Hematopoietic multipotent progenitor cell treated with erythropoietin and hydrocortisone succinate and interleukin-3 and kit ligand, for 6 days (in vitro differentiated cells): ENCODE data around the gene GPANK1.

Source experiments
- DNase-seq: peaks from one replicate; pipeline ENCODE4 v3.0.0-alpha.2; 2015

GPANK1 gene

GRCh38 chr6:31661262-31662123, 3.3 kb downstream of the GPANK1 start:
- peak; percentile 68 for DNase-seq

GRCh38 chr6:31660381-31661261, 4.2 kb downstream of the GPANK1 start, which contains the start of gene C6orf47:
C6orf47 (minus strand) TSS chr6:31660778; CDS start chr6:31659947, 831 bp downstream.
- peak; percentile 94 for DNase-seq

- DNase-seq: peak; percentile 66
These were observed 5.0 kb downstream of the GPANK1 start for GRCh38 chr6:31659649-31660380.

GRCh38 chr6:31658983-31659648, 5.7 kb downstream of the GPANK1 start:
- DNase-seq: no peak

- no peak for DNase-seq
These were observed 6.6 kb downstream of the GPANK1 start for GRCh38 chr6:31658158-31658688.

GRCh38 chr6:31657406-31658157, 7.2 kb downstream of the GPANK1 start:
- DNase-seq: no peak

- no peak for DNase-seq
These were observed 9.2 kb downstream of the GPANK1 start, which contains the start of gene APOM for GRCh38 chr6:31655349-31656237. APOM (plus strand) TSS chr6:31655894; CDS start chr6:31655967, 73 bp downstream.

- no peak for DNase-seq
These were observed 10.0 kb downstream of the GPANK1 start for GRCh38 chr6:31654574-31655348.

- peak; percentile 98 for DNase-seq
These were observed 11.7 kb downstream of the GPANK1 start for GRCh38 chr6:31652925-31653724.

GRCh38 chr6:31651602-31652191, 13.1 kb downstream of the GPANK1 start:
- DNase-seq: peak; percentile 89

- DNase-seq: no peak
These were observed 19.5 kb downstream of the GPANK1 start for GRCh38 chr6:31645325-31645724.

- DNase-seq: no peak
These were observed 20.9 kb downstream of the GPANK1 start for GRCh38 chr6:31643818-31644454.

- no peak for DNase-seq
These were observed 21.8 kb downstream of the GPANK1 start for GRCh38 chr6:31642798-31643570.

GRCh38 chr6:31641370-31641769, 23.4 kb downstream of the GPANK1 start:
- no peak for DNase-seq

- DNase-seq: no peak
These were observed 24.2 kb downstream of the GPANK1 start for GRCh38 chr6:31640612-31641011.

GRCh38 chr6:31639449-31639861, 25.3 kb downstream of the GPANK1 start:
- no peak for DNase-seq

- no peak for DNase-seq
These were observed 25.8 kb downstream of the GPANK1 start for GRCh38 chr6:31639043-31639442.
